Skeletal muscle tissue (tissue), 4 donors: ENCODE data around the gene LZTFL1. TPM values are rescaled to one million over a fixed set of nuclear protein-coding genes. Genes with fewer than 3 reads are reported as not detected.
"Not testable (repeated sequence)": the region's sequence is repeated elsewhere in the genome, so short reads cannot be mapped to it uniquely, and the experiment has no call there.

Experiments
- H3K27ac ChIP-seq: one replicate; pipeline ENCODE4 v1.7.0; 2013; ENCODE audit warnings: mild to moderate bottlenecking, low read depth, low read length, inconsistent platforms
- H3K27me3 ChIP-seq, 3 donors: one replicate each; pipeline ENCODE4 v1.7.0; 2013; ENCODE audit warnings: low read length in 3 of 3; ENCODE audit not compliant: control insufficient read depth in 3 of 3, insufficient read depth in 3 of 3
- H3K36me3 ChIP-seq, 3 donors: one replicate each; pipeline ENCODE4 v1.7.0; 2013; ENCODE audit warnings: low read length in 3 of 3; ENCODE audit not compliant: control insufficient read depth in 3 of 3, insufficient read depth in 3 of 3
- H3K4me1 ChIP-seq, 3 donors: one replicate each; pipeline ENCODE4 v1.7.0; 2013; ENCODE audit warnings: low read length in 3 of 3, mild to moderate bottlenecking in 3 of 3; ENCODE audit not compliant: control insufficient read depth in 3 of 3, insufficient read depth in 3 of 3
- H3K4me3 ChIP-seq, 3 donors: one replicate each; pipeline ENCODE4 v1.7.0; 2013; ENCODE audit warnings: low read length in 3 of 3
- H3K9ac ChIP-seq, 3 donors: one replicate each; pipeline ENCODE4 v1.7.0; 2013; ENCODE audit warnings: low read length in 3 of 3, mild to moderate bottlenecking in 3 of 3, moderate library complexity in 2 of 3, low read depth in 1 of 3
- H3K9me3 ChIP-seq, 3 donors: one replicate each; pipeline ENCODE4 v1.7.0; 2013; ENCODE audit warnings: low read length in 3 of 3; ENCODE audit not compliant: control insufficient read depth in 3 of 3
- total RNA-seq: library from RNA; depleted of rRNA; stranded (reverse); fragments of >200 nt; gene quantifications from one replicate; pipeline ENCODE4 v1.2.3, GENCODE V29; 2014
- donor health status: Osteomylitis.

LZTFL1 gene
- total RNA-seq, 1 donor from 2014 or later = 6.8 TPM

- peaks cover 0 to 2% (median 0%) of the 10 kb centered on the region in 3 donors for H3K36me3 ChIP-seq
Observed at GRCh38 chr3:45868213-45868612, 26.3 kb upstream of the LZTFL1 start.

GRCh38 chr3:45865563-45865962 lies 23.6 kb upstream of the LZTFL1 start:
- H3K4me3 ChIP-seq = no peak overlapping the region
- H3K36me3 ChIP-seq = peaks cover 0 to 2% (median 0%) of the 10 kb centered on the region in 3 donors
- no peak overlapping the region for H3K27ac ChIP-seq
- no peaks in the 10 kb centered on the region for H3K4me1 ChIP-seq
- peaks cover 0 to 3% (median 0%) of the 10 kb centered on the region in 3 donors for H3K9me3 ChIP-seq
- H3K9ac ChIP-seq = no peak overlapping the region
- no peaks in the 10 kb centered on the region for H3K27me3 ChIP-seq

More at GRCh38 chr3:45868213-45868612, 26.3 kb upstream of the LZTFL1 start:
- no peak overlapping the region for H3K27ac ChIP-seq
- H3K27me3 ChIP-seq = no peaks in the 10 kb centered on the region
- H3K4me3 ChIP-seq = no peak overlapping the region
- H3K4me1 ChIP-seq = no peaks in the 10 kb centered on the region
- no peak overlapping the region for H3K9ac ChIP-seq
- H3K9me3 ChIP-seq = peaks cover 0 to 2% (median 0%) of the 10 kb centered on the region in 3 donors

- peaks cover 0 to 2% (median 0%) of the 10 kb centered on the region in 3 donors for H3K36me3 ChIP-seq
Observed at GRCh38 chr3:45864760-45865519, 23.0 kb upstream of the LZTFL1 start.

GRCh38 chr3:45861043-45861719 lies 19.3 kb upstream of the LZTFL1 start:
- no peak overlapping the region for H3K4me3 ChIP-seq
- H3K27ac ChIP-seq = no peak overlapping the region
- peaks cover 0 to 2% (median 0%) of the 10 kb centered on the region in 3 donors for H3K36me3 ChIP-seq
- H3K4me1 ChIP-seq = no peaks in the 10 kb centered on the region
- peaks cover 0 to 3% (median 0%) of the 10 kb centered on the region in 3 donors for H3K9me3 ChIP-seq
- H3K9ac ChIP-seq = no peak overlapping the region
- no peaks in the 10 kb centered on the region for H3K27me3 ChIP-seq

More at GRCh38 chr3:45864760-45865519, 23.0 kb upstream of the LZTFL1 start:
- no peaks in the 10 kb centered on the region for H3K27me3 ChIP-seq
- no peak overlapping the region for H3K9ac ChIP-seq
- H3K9me3 ChIP-seq = peaks cover 0 to 3% (median 0%) of the 10 kb centered on the region in 3 donors
- no peak overlapping the region for H3K27ac ChIP-seq
- H3K4me1 ChIP-seq = no peaks in the 10 kb centered on the region
- no peak overlapping the region for H3K4me3 ChIP-seq

- peaks cover 0 to 2% (median 0%) of the 10 kb centered on the region in 3 donors for H3K36me3 ChIP-seq
- H3K4me3 ChIP-seq = no peak overlapping the region
- H3K9me3 ChIP-seq = peaks cover 0 to 3% (median 0%) of the 10 kb centered on the region in 3 donors
- H3K9ac ChIP-seq = no peak overlapping the region
- no peaks in the 10 kb centered on the region for H3K27me3 ChIP-seq
- H3K27ac ChIP-seq = no peak overlapping the region
- no peaks in the 10 kb centered on the region for H3K4me1 ChIP-seq
Observed at GRCh38 chr3:45860481-45860880, 18.6 kb upstream of the LZTFL1 start.

- Histone ChIP-seq H3K9me3 (peaks cover 0 to 3% (median 0%) of the 10 kb centered on the region in 3 donors), H3K9ac (no peak overlapping the region), H3K27me3 (no peaks in the 10 kb centered on the region), H3K4me3 (no peak overlapping the region), H3K4me1 (no peaks in the 10 kb centered on the region), H3K36me3 (peaks cover 0 to 2% (median 0%) of the 10 kb centered on the region in 3 donors), H3K27ac (no peak overlapping the region)
Observed at GRCh38 chr3:45858809-45859543, 17.1 kb upstream of the LZTFL1 start.

GRCh38 chr3:45857024-45857423 lies 15.1 kb upstream of the LZTFL1 start:
- not testable (repeated sequence) for H3K27me3 ChIP-seq, H3K4me3 ChIP-seq, H3K4me1 ChIP-seq, H3K27ac ChIP-seq, H3K36me3 ChIP-seq, H3K9ac ChIP-seq, H3K9me3 ChIP-seq

- H3K4me3 ChIP-seq, H3K27ac ChIP-seq, H3K36me3 ChIP-seq, H3K4me1 ChIP-seq, H3K9ac ChIP-seq, H3K9me3 ChIP-seq, H3K27me3 ChIP-seq: not testable (repeated sequence)
Observed at GRCh38 chr3:45856323-45856722, 14.4 kb upstream of the LZTFL1 start.

GRCh38 chr3:45852828-45853227 lies 10.9 kb upstream of the LZTFL1 start:
- Histone ChIP-seq H3K9ac (no peak overlapping the region), H3K27me3 (no peaks in the 10 kb centered on the region), H3K36me3 (no peaks in the 10 kb centered on the region), H3K4me1 (peaks cover 0 to 4% (median 4%) of the 10 kb centered on the region in 3 donors), H3K4me3 (no peak overlapping the region), H3K27ac (no peak overlapping the region), H3K9me3 (no peaks in the 10 kb centered on the region)
